OCI-LY7 (cell line): ENCODE measurements around the gene SAT1.

Experiments used
- CTCF ChIP-seq: fragments of 200-600 bp; sonication (generic); conservative IDR thresholded peaks from 2 replicates; pipeline ENCODE4 v1.5.1; 2014; ENCODE audit warnings: mild to moderate bottlenecking, antibody characterized with exemption, low read length, moderate library complexity, mixed read lengths
- EZH2phosphoT487 ChIP-seq: fragments of 200-600 bp; sonication (generic); IDR thresholded peaks from 2 replicates; pipeline ENCODE4 v1.6.1; 2018; ENCODE audit warnings: low read depth, borderline replicate concordance, mild to moderate bottlenecking, mixed run types, antibody characterized with exemption, low read length, moderate library complexity, mixed read lengths

DNA sequence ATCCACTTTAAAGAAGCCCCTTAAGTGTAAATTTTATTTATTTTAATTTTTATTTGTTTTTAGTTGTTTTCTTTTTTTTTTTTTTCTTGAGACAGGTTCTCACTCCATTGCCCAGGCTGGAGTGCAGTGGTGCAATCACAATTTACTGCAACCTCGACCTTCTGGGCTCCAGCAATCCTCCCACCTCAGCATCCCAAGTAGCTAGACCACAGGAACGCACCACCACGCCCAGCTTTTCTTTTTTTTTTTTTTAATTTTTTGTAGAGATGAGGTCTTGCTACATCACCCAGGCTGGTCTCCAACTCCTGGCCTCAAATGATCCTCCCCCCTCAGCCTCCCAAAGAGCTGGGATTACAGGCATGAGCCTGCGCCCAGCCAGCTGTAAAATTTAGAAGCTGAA, 6.0 kb downstream of the SAT1 start:
- TF ChIP-seq CTCF (no peak), EZH2phosphoT487 (no peak)
